Activated gamma-delta T cell treated with Interleukin-2 at 50 U/mL for 16 hours (primary cell): ENCODE results near the gene NPHP4.

Experiments
- DNase-seq: peaks from one replicate; pipeline ENCODE4 v3.0.0-alpha.2; 2020

NPHP4 gene

DNA sequence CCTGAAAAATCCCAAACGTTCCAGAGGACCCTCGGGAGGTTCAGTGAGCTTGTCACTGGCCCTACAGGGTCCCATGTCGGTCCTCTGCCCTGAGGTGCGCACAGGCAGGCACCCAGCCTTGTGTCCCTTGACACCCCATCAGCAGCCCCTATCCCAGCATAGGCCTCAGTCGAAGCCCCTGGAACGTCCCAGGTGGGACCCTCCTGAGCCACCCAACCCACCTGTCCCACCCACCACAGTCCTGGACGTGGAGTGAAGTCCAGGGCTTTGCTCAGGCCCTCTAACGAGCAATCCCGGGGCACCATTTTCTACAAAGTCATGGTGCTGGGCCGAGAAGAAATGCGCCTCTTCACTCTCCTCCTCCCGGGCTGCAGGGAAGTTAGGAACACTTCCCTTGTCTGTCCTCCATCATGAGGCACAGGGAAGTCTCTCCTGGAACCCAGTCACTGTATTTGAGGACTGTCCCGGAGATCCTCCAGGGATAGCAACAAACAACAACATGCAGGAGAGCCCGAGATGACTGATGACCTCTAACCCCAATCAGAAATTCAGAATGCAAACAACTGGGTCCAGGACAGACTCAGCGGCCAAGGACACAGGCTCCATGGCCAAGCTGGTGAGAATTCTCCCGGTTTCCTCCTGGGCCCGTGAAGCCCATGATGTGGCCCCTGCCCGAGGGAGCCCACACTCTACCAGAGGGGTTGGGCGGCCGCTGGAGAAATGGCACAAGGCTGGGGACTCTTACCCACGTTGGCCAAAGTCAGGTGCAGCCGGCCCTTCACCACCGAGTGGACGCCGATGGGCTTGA lies 105.5 kb downstream of the NPHP4 start:
- DNase-seq, result no peak

GRCh38 chr1:5886140-5886483 lies 106.1 kb downstream of the NPHP4 start:
- no peak for DNase-seq

DNA sequence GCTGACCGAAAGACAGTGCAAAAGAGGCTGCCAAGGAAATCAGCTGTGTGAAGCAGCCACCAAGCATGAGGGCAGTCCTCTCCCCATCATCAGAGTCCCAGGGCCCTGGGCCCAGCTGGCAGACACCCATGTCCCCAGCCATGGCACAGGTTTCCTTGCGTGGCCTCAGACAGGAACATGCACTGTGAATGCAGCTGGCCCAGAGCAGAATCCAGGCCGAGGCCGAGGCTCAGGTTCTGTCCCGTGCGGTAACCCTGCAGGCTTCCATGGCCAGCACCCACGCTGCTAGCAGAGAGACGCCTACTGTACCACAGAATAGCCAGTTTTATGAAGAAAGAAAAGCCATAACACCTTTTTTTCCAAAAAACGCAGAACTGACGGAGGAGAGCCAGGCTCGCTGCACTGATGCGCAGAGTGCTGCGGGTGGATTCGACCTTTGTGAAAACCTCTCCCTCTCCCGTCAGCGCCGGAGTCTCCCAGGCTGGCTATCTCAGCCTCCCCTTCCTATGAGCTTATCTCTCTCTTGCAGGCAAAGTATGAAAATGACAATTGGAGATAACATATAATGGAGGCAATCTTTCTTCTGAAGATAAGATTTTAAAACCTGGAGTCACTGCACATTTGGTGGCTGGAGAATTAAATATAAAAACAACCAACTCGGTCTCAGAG lies 106.6 kb downstream of the NPHP4 start:
- no peak for DNase-seq

GRCh38 chr1:5884110-5884509 lies 108.1 kb downstream of the NPHP4 start:
- no peak for DNase-seq

DNA sequence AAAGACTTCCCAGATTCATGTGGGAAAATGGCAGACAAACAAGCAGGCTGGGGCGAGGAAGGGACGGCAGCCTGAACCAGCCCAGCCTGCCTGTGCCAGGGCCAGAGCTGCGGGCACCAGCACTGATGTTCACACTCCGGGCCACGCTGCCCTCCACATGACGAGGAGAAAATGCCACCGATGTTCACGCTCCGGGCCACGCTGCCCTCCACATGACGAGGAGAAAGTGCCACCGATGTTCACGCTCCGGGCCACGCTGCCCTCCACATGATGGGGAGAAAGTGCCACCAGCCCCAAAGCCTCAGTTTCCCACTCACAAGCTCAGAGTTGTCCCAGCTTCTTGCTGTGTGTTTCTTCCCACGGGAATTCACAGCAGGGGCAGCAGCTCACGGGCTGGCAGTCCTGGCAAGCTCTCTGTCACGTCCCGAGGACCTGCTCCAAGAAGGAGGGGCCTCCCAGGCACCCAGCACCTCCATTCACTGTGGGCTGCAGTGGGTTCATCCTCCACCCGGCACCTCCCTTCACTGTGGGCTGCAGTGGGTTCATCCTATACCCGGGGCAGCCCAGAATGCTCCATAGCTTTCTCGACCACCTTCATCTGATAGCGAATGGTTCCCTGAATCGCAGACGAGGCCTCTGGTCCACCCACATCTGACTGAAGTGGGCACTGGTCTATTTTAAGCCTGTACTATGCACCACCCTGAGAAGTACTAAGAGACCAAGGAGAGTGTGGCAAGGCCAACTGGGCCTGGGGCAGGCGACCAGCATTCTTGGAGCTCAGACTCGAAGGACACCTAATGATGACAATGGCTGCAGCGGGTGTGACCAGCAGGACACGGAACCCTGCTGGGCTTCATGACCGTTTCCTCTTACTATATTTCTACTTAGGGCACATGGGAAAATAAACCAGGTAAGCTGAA lies 108.8 kb downstream of the NPHP4 start:
- DNase-seq, result no peak

GRCh38 chr1:5882367-5883128 lies 109.7 kb downstream of the NPHP4 start:
- no peak for DNase-seq

DNA sequence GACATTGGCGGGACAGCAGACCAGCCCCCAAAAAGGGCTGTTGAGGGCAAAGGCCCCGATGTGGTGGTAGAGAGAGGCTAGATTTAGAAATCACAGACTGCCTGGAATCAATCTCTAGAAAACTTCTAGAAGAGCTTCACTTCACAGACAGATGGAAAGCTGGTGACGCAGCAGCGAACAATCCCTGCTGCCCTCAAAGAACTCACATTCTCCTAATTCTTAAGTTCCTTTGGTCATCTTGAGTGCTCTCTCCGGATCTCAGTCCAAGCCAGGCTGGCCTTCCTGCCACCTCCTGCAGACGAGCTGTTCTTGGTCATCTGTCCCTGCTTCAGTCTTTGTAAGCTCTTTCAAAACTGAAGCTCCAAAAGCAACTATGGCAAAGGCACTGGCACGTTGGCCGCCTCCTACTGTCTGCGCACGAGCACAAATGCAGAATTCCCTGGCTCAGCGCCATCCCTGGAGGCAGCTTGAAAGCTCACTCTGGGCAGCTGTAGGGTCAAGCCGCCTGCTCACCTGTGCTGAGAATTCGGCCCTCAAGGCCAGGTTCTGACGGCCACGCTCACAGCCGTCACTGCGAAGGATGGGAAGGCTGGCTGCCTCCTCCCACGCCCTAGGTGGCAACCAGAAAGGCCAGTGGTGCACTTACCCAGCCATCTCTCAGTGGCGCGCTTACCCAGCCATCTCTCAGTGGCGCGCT lies 110.6 kb downstream of the NPHP4 start:
- no peak for DNase-seq

- DNase-seq, result no peak
Measured at GRCh38 chr1:5880630-5881405, 111.4 kb downstream of the NPHP4 start.

- DNase-seq, result no peak
Measured at GRCh38 chr1:5879421-5879820, 112.8 kb downstream of the NPHP4 start.

GRCh38 chr1:5878971-5879370 lies 113.3 kb downstream of the NPHP4 start:
- no peak for DNase-seq

DNA sequence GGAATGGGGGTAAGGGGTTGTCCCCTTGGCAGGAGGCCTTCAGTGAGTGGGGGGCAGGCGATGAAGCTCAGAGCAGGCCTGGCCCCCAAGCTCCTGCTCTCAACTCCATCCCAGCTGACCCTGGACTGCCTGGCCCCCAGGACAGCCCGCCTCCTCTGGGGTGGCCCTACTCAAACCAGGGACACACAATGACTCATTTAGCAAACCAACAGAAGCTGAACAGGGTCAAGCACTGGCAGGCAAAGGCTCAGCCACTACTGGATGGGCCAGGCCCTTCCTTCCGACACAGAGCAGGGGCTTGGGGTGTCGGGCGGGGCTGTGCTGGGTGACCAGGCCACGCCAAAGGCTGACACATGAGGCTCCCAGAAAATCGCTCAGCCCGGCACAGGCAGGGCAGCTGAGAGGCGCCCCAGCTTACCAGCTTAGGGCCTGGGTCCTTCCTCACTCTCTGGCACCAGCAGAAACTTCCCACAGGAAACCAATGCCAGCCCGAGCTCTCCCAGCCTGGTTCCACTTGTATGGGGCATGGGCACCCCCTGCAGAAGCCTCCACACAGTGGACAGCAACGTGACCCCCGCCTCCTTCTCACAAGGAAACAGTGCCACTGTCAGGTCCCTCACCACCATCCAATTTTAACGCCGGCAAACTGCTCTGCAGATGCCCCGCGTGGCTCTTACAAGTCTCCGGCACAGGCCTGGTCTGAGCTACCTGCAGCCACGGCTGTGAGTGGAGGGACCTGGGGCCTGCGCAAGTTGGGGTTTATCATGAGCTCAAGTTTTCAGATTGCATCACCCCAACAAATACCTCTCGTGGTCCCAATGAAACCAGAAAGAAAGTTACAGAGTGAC lies 114.3 kb downstream of the NPHP4 start:
- no peak for DNase-seq

- DNase-seq, result no peak
Measured at GRCh38 chr1:5877001-5877400, 115.2 kb downstream of the NPHP4 start.

- no peak for DNase-seq
Measured at GRCh38 chr1:5876094-5876650, 116.1 kb downstream of the NPHP4 start.

GRCh38 chr1:5875345-5875910 lies 116.8 kb downstream of the NPHP4 start:
- DNase-seq, result no peak

DNA sequence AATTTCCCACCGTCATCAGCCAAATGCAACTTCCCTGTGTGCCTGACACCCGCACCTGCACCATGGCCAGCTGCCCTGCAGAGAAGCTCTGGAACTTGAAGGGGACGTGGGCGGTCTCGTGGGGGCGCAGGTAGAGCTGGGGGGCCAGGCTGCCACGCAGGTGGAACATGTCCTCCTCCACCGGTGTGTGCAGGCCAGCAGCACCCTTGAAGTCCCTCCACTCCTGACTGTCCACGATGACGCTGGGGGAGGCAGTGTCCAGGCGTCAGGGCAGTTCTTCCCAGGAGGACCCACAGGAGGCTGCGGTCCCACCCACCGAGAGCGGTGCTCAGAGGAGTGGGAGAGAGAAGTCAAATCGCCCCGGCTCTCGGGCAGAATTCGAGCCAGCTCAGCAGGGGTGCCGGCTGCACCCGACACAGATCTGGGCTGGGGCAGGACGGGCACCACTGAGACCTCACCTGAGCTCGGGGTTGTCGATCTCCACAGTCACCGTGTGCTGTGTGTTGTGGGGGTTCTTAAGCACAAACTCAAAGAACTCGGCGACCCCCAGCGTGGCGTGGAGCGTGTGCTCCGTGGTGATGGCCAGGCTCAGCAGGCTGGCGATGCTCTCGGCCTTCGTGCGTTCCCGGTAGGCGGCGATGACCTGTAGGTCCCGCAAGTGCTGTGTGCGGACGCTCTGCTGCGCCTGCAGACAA lies 117.7 kb downstream of the NPHP4 start:
- DNase-seq, result no peak

GRCh38 chr1:5873556-5873955 lies 118.7 kb downstream of the NPHP4 start:
- DNase-seq, result no peak

DNA sequence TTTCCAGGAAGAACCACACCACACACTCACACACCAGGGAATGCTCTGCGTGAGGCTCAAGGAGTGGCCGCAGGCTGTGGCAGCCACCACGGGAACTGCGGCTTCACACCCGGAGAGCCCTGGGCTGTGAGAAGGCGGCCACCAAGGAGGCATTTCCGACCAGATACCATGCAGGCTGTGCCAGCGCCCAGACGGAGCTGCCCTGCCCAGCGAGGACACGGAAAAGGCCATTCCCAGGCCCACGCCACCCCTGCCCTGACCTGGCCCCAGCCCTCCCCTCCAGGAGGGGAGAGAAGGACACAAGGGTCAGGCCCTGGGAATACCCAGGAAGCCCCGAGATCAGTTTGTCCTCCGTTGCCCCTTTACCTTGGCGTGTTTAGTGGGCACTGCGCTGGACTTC lies 119.3 kb downstream of the NPHP4 start:
- no peak for DNase-seq

DNA sequence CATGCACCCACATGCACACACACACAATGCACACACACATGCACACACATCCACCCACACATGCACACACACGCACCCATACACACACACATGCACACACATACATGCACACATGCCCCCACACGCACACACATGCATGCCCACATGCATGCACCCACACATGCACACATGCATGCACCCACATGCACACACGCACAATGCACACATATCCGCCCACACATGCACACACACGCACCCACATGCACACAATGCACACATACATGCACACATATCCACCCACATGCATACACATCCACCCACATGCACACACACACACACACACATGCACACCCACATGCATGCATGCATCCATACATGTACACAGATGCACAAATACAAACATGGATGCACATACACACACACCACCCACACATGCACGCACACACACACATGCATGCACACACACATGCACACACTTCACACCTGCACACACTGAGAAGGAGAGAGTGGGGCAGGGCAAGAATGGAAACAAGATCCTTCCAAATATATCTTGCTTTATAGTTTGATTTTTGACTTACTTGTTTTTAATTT lies 123.2 kb downstream of the NPHP4 start:
- no peak for DNase-seq

- no peak for DNase-seq
Measured at GRCh38 chr1:5865774-5866173, 126.5 kb downstream of the NPHP4 start.
